Neural cell (in vitro differentiated cells): ENCODE data around the gene SWT1. TPM values are rescaled to one million over a fixed set of nuclear protein-coding genes. Genes with fewer than 3 reads are reported as not detected.

Source experiments
- H2AFZ ChIP-seq: fragments of 200-600, 300-800 bp; sonication (generic), shearing (Covaris generic); 2 replicates; pipeline ENCODE4 v1.6.0; 2014; ENCODE audit warnings: low read depth, mild to moderate bottlenecking, antibody characterized with exemption, low read length, moderate library complexity
- H3F3A ChIP-seq: fragments of 200-600 bp; shearing (Covaris generic); 2 replicates; pipeline ENCODE4 v1.6.1; 2016; ENCODE audit warnings: mild to moderate bottlenecking, moderate library complexity, mixed read lengths, antibody characterized with exemption, low read length; ENCODE audit not compliant: insufficient read depth, poor library complexity, severe bottlenecking
- H3K27ac ChIP-seq: fragments of 200-600, 300-800 bp; sonication (generic), shearing (Covaris generic); 2 replicates; pipeline ENCODE4 v1.5.1; 2014; ENCODE audit warnings: mild to moderate bottlenecking, low read length, moderate library complexity
- H3K27me3 ChIP-seq: fragments of 300-800, 200-600 bp; sonication (generic), shearing (Covaris generic); 2 replicates; pipeline ENCODE4 v1.6.0; 2014; ENCODE audit warnings: mild to moderate bottlenecking, low read depth, low read length, moderate library complexity; ENCODE audit not compliant: insufficient read depth
- H3K36me3 ChIP-seq: fragments of 300-800, 200-600 bp; sonication (generic), shearing (Covaris generic); 2 replicates; pipeline ENCODE4 v1.5.1; 2014; ENCODE audit warnings: mild to moderate bottlenecking, antibody characterized with exemption, low read length, moderate library complexity; ENCODE audit not compliant: insufficient read depth
- H3K4me2 ChIP-seq: fragments of 300-800, 200-600 bp; sonication (generic), shearing (Covaris generic); 2 replicates; pipeline ENCODE4 v1.6.0; 2014; ENCODE audit warnings: mild to moderate bottlenecking, low read length
- H3K4me3 ChIP-seq: fragments of 300-800, 200-600 bp; sonication (generic), shearing (Covaris generic); 2 replicates; pipeline ENCODE4 v1.5.1; 2014; ENCODE audit warnings: mild to moderate bottlenecking, low read length, moderate library complexity
- H3K79me2 ChIP-seq: fragments of 200-600 bp; shearing (Covaris generic); replicated peaks from 2 replicates; pipeline ENCODE4 v1.6.0; 2014; ENCODE audit warnings: mild to moderate bottlenecking, low read length, moderate library complexity; ENCODE audit not compliant: insufficient read depth
- H3K9ac ChIP-seq: fragments of 300-800, 200-600 bp; sonication (generic), shearing (Covaris generic); 2 replicates; pipeline ENCODE4 v1.6.1; 2016; ENCODE audit warnings: mild to moderate bottlenecking, low read length, mixed read lengths
- H3K9me2 ChIP-seq: fragments of 200-600 bp; shearing (Covaris generic); 2 replicates; pipeline ENCODE4 v1.6.1; 2016; ENCODE audit warnings: mild to moderate bottlenecking, low read length, mixed read lengths; ENCODE audit not compliant: insufficient read depth
- H3K9me3 ChIP-seq: fragments of 200-600, 300-800 bp; sonication (generic), shearing (Covaris generic); 2 replicates; pipeline ENCODE4 v1.6.1; 2016; ENCODE audit warnings: mild to moderate bottlenecking, mixed run types, low read length, moderate library complexity, mixed read lengths
- H4K20me1 ChIP-seq: fragments of 200-600 bp; shearing (Covaris generic); 2 replicates; pipeline ENCODE4 v1.6.1; 2016; ENCODE audit warnings: mild to moderate bottlenecking, mixed run types; ENCODE audit not compliant: insufficient read depth
- CTCF ChIP-seq: fragments of 450-650 bp; IDR thresholded peaks from 2 replicates; pipeline ENCODE4 v1.5.1; 2014; ENCODE audit warnings: antibody characterized with exemption, mild to moderate bottlenecking, moderate library complexity; ENCODE audit not compliant: poor library complexity, severe bottlenecking
- EP300 ChIP-seq: fragments of 450-650 bp; conservative IDR thresholded peaks from 2 replicates; pipeline ENCODE4 v1.6.1; 2014; ENCODE audit warnings: antibody characterized with exemption, mild to moderate bottlenecking, moderate library complexity; ENCODE audit not compliant: poor library complexity, severe bottlenecking
- EZH2 ChIP-seq: fragments of 200-600, 300-800 bp; shearing (Covaris generic), sonication (generic); IDR thresholded peaks from 2 replicates; pipeline ENCODE4 v1.6.1; 2014; ENCODE audit warnings: antibody characterized with exemption, low read length, borderline replicate concordance, mild to moderate bottlenecking; ENCODE audit not compliant: insufficient read depth, poor library complexity, severe bottlenecking
- MXI1 ChIP-seq: fragments of 450-650 bp; conservative IDR thresholded peaks from 2 replicates; pipeline ENCODE4 v1.6.1; 2014; ENCODE audit warnings: antibody characterized with exemption, mild to moderate bottlenecking; ENCODE audit not compliant: poor library complexity, severe bottlenecking
- POLR2AphosphoS5 ChIP-seq: IDR thresholded peaks from 2 replicates; pipeline ENCODE4 v1.6.1; 2012
- RAD21 ChIP-seq: fragments of 450-650 bp; conservative IDR thresholded peaks from 2 replicates; pipeline ENCODE4 v1.6.1; 2014; ENCODE audit warnings: antibody characterized with exemption, mild to moderate bottlenecking, moderate library complexity
- SMC3 ChIP-seq: fragments of 450-650 bp; conservative IDR thresholded peaks from 2 replicates; pipeline ENCODE4 v1.6.1; 2014; ENCODE audit warnings: antibody characterized with exemption, mild to moderate bottlenecking, moderate library complexity; ENCODE audit not compliant: poor library complexity
- TAF1 ChIP-seq: IDR thresholded peaks from 2 replicates; pipeline ENCODE4 v1.6.1; 2012; ENCODE audit warnings: low read depth
- polyA plus RNA-seq: library from polyadenylated mRNA; depleted of rRNA; stranded (reverse); fragments of >200 nt; gene quantifications from 2 replicates; pipeline ENCODE4 v1.2.3, GENCODE V29; 2014
- TF ChIP-seq, protein P1 (sequence below): IDR thresholded peaks from 2 replicates; pipeline ENCODE4 v1.6.1; 2012; ENCODE audit warnings: borderline replicate concordance

The SWT1 gene
- polyA plus RNA-seq, 1 donor from 2014 or later: 9.3 TPM

- no peak for TF ChIP-seq CTCF
Measured at GRCh38 chr1:185315445-185316071, 158.6 kb downstream of the SWT1 start (continued).

DNA sequence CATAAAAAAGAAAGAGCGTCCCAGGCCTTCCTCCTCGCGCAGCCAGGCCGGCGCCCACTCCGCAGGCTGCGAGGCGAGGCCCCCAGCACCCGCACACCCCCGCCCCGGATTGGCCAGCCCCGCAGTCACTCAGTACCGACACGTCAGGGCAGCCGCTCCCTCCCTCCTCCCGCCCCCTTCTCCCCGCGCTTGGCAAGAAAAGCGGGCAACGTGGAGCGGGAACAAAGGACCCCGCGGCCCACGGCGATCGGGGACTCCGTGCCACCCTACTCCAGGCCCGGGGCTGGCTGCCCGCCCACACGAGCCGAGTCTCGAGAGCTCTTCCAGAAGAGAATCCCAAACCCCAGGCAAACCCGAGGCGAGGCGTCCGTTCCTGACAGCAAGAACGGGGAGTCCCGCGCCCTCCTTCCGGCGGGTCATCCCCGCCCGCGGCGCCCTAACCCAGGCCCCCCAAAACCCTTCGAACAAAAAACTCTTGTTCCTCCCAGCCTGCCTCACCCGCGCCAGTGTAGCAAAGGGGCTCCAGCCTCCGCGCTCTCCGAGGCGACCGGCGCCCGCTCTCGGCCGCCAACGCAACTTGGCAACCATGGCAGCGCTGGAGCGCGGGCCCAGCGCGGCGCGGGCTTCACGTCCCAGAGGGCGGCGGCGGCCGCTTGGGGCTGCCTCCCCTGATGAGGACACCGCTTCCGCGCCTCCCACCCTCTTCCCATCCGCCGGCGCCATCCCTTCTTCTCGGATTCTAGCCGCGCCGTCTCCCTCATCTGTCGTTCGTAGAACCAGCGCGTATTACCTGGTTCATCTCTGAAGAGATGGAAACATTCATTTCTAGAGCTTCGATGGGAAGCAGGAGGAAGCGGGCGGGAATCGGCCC lies 159.4 kb downstream of the SWT1 start:
- H3K4me3 ChIP-seq: peak overlapping the region; percentile 75
- TF ChIP-seq TAF1 (peak; percentile 0), CTCF (peak; percentile 20), POLR2AphosphoS5 (peak; percentile 93), EZH2 (no peak), EP300 (peak; percentile 15), SMC3 (no peak), MXI1 (peak; percentile 50), RAD21 (no peak)
- TF ChIP-seq, protein P1, sequence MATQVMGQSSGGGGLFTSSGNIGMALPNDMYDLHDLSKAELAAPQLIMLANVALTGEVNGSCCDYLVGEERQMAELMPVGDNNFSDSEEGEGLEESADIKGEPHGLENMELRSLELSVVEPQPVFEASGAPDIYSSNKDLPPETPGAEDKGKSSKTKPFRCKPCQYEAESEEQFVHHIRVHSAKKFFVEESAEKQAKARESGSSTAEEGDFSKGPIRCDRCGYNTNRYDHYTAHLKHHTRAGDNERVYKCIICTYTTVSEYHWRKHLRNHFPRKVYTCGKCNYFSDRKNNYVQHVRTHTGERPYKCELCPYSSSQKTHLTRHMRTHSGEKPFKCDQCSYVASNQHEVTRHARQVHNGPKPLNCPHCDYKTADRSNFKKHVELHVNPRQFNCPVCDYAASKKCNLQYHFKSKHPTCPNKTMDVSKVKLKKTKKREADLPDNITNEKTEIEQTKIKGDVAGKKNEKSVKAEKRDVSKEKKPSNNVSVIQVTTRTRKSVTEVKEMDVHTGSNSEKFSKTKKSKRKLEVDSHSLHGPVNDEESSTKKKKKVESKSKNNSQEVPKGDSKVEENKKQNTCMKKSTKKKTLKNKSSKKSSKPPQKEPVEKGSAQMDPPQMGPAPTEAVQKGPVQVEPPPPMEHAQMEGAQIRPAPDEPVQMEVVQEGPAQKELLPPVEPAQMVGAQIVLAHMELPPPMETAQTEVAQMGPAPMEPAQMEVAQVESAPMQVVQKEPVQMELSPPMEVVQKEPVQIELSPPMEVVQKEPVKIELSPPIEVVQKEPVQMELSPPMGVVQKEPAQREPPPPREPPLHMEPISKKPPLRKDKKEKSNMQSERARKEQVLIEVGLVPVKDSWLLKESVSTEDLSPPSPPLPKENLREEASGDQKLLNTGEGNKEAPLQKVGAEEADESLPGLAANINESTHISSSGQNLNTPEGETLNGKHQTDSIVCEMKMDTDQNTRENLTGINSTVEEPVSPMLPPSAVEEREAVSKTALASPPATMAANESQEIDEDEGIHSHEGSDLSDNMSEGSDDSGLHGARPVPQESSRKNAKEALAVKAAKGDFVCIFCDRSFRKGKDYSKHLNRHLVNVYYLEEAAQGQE: peak; percentile 11
- peak overlapping the region; percentile 98 for H3K27ac ChIP-seq
- peak overlapping the region; percentile 68 for H2AFZ ChIP-seq
- H3K9me2 ChIP-seq: no peaks in the 10 kb centered on the region
- H4K20me1 ChIP-seq: peaks cover 21% of the 10 kb centered on the region
- no peaks in the 10 kb centered on the region for H3K27me3 ChIP-seq
- peak overlapping the region; percentile 96 for H3K9ac ChIP-seq
- H3K79me2 ChIP-seq: peaks cover 47% of the 10 kb centered on the region
- peak overlapping the region; percentile 93 for H3K4me2 ChIP-seq
- H3K36me3 ChIP-seq: no peaks in the 10 kb centered on the region
- H3K9me3 ChIP-seq: no peaks in the 10 kb centered on the region
- no peaks in the 10 kb centered on the region for H3F3A ChIP-seq
